HCT116 (cell line): ENCODE results near the gene UTRN.
A peak's percentile ranks its signal among the peaks of the same experiment; 100 is the strongest.

Experiments
- CEBPB ChIP-seq: IDR thresholded peaks from 2 replicates; pipeline ENCODE4 v1.6.1; 2012; ENCODE audit warnings: low read depth
- EZH2 ChIP-seq: fragments of 200-600 bp; sonication (generic); IDR thresholded peaks from 2 replicates; pipeline ENCODE4 v1.6.1; 2017; ENCODE audit warnings: antibody characterized with exemption, mixed run types
- JUND ChIP-seq: IDR thresholded peaks from 2 replicates; pipeline ENCODE4 v1.6.1; 2012
- POLR2A ChIP-seq: IDR thresholded peaks from 2 replicates; pipeline ENCODE4 v1.7.0; 2011; ENCODE audit warnings: borderline replicate concordance; ENCODE audit not compliant: insufficient read depth, insufficient read length; ENCODE audit errors: extremely low read depth
- POLR2AphosphoS5 ChIP-seq: IDR thresholded peaks from 2 replicates; pipeline ENCODE4 v1.6.1; 2011; ENCODE audit warnings: mild to moderate bottlenecking, low read depth, low read length, moderate library complexity
- SP1 ChIP-seq: IDR thresholded peaks from 2 replicates; pipeline ENCODE4 v1.6.1; 2012; ENCODE audit warnings: low read depth
- TCF7L2 ChIP-seq: IDR thresholded peaks from 2 replicates; pipeline ENCODE4 v1.7.0; 2011; ENCODE audit warnings: borderline replicate concordance, inconsistent platforms; ENCODE audit not compliant: insufficient read depth, insufficient read length; ENCODE audit errors: extremely low read depth
- ZNF274 ChIP-seq: fragments of 200-500 bp; sonication (Bioruptor generic); IDR thresholded peaks from 2 replicates; pipeline ENCODE4 v1.6.1; 2014; ENCODE audit warnings: mild to moderate bottlenecking, low read depth, low read length, inconsistent platforms
- TF ChIP-seq, protein P1 (sequence below), 3 experiments: fragments of 200-600 bp in 1 of 3; sonication (generic) in 1 of 3; IDR thresholded peaks in 2 of 3; conservative IDR thresholded peaks in 1 of 3; 2 replicates each; pipeline ENCODE4 v1.5.1; 2012 to 2017; ENCODE audit warnings: low read depth in 2 of 3, low read length in 2 of 3, antibody characterized with exemption in 1 of 3, borderline replicate concordance in 1 of 3, control low read depth in 1 of 3, mild to moderate bottlenecking in 1 of 3, mixed read lengths in 1 of 3, mixed run types in 1 of 3, moderate library complexity in 1 of 3; ENCODE audit not compliant: insufficient read depth in 1 of 3

DNA sequence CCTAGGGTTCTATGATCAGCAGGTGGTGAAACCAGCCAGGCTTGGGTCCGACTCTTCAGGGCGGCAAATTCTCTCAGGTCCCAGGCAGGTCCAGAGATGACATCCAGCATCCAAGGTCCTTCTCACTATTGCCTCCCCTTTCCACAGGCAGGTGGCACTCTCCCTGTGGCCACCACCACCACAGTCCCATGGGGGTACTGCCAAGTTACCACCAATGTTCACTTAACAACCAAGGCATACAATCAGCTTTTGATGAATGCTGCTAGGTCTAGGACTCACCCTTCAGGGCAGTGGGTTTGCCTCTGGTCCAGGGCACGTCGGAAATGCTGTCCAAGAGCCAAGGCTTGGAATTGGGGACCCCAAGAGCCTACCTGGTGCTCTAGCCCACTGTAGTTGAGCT lies 40.4 kb upstream of the UTRN start:
- TF ChIP-seq SP1 (no peak), POLR2AphosphoS5 (no peak), TCF7L2 (no peak), POLR2A (no peak), ZNF274 (no peak), CEBPB (no peak), EZH2 (no peak), JUND (no peak)
- TF ChIP-seq, protein P1, sequence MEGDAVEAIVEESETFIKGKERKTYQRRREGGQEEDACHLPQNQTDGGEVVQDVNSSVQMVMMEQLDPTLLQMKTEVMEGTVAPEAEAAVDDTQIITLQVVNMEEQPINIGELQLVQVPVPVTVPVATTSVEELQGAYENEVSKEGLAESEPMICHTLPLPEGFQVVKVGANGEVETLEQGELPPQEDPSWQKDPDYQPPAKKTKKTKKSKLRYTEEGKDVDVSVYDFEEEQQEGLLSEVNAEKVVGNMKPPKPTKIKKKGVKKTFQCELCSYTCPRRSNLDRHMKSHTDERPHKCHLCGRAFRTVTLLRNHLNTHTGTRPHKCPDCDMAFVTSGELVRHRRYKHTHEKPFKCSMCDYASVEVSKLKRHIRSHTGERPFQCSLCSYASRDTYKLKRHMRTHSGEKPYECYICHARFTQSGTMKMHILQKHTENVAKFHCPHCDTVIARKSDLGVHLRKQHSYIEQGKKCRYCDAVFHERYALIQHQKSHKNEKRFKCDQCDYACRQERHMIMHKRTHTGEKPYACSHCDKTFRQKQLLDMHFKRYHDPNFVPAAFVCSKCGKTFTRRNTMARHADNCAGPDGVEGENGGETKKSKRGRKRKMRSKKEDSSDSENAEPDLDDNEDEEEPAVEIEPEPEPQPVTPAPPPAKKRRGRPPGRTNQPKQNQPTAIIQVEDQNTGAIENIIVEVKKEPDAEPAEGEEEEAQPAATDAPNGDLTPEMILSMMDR (IDR thresholded peaks at IDR 0.05 in 2 of 3, conservative IDR thresholded peaks at IDR 0.05 in 1 of 3; ENCODE audit: borderline replicate concordance in 1 of 3, insufficient read depth in 1 of 3, low read depth in 2 of 3, low read length in 2 of 3), result peak; percentile 5 to 21 (median 20); a peak in 2 of 6 replicates
